OCI-LY3 (cell line): ENCODE data around the gene RCOR2.

Experiments
- H2AFZ ChIP-seq: fragments of 200-600, 300-600 bp; shearing (Covaris generic); 2 replicates; pipeline ENCODE4 v1.6.0; 2014; ENCODE audit warnings: antibody characterized with exemption, low read depth, low read length
- H3K27ac ChIP-seq: fragments of 200-600, 300-600 bp; sonication (generic); 2 replicates; pipeline ENCODE4 v1.5.1; 2014; ENCODE audit warnings: mild to moderate bottlenecking, low read length, moderate library complexity, mixed read lengths
- H3K27me3 ChIP-seq: fragments of 200-600, 300-600 bp; sonication (generic); 2 replicates; pipeline ENCODE4 v1.6.1; 2014; ENCODE audit warnings: low read depth, low read length, mixed read lengths
- H3K36me3 ChIP-seq: fragments of 200-600, 300-600 bp; sonication (generic); replicated peaks from 2 replicates; pipeline ENCODE3; 2014; ENCODE audit warnings: low read depth, low read length, mixed read lengths
- H3K4me1 ChIP-seq: fragments of 300-600, 200-600 bp; sonication (generic); 2 replicates; pipeline ENCODE4 v1.6.1; 2014; ENCODE audit warnings: low read length, mixed read lengths
- H3K4me2 ChIP-seq: fragments of 200-600, 300-600 bp; sonication (generic); 2 replicates; pipeline ENCODE4 v1.6.1; 2014; ENCODE audit warnings: low read length, mixed read lengths
- H3K4me3 ChIP-seq: fragments of 300-600, 200-600 bp; sonication (generic); 2 replicates; pipeline ENCODE4 v1.5.1; 2014; ENCODE audit warnings: antibody characterized with exemption, mild to moderate bottlenecking, low read length, moderate library complexity
- H3K79me2 ChIP-seq: fragments of 300-600, 200-600 bp; shearing (Covaris generic); 2 replicates; pipeline ENCODE4 v1.6.1; 2014; ENCODE audit warnings: mild to moderate bottlenecking, low read length, mixed read lengths
- H3K9ac ChIP-seq: fragments of 300-600, 200-600 bp; shearing (Covaris generic); 2 replicates; pipeline ENCODE4 v1.6.0; 2014; ENCODE audit warnings: mild to moderate bottlenecking, low read length, moderate library complexity
- H3K9me3 ChIP-seq: fragments of 200-600, 300-600 bp; shearing (Covaris generic); 2 replicates; pipeline ENCODE4 v1.6.1; 2014; ENCODE audit warnings: low read length, mixed read lengths; ENCODE audit not compliant: insufficient read depth
- H4K20me1 ChIP-seq: fragments of 200-600, 300-600 bp; sonication (generic); 2 replicates; pipeline ENCODE4 v1.6.1; 2016; ENCODE audit warnings: low read length, mixed read lengths; ENCODE audit not compliant: insufficient read depth
- EZH2phosphoT487 ChIP-seq: fragments of 200-600 bp; shearing (Covaris generic); IDR thresholded peaks from 2 replicates; pipeline ENCODE4 v1.6.1; 2018; ENCODE audit warnings: antibody characterized with exemption, mixed run types, low read depth
- TF ChIP-seq, protein P1 (sequence below): fragments of 200-600, 300-600 bp; sonication (generic); IDR thresholded peaks from 2 replicates; pipeline ENCODE4 v1.5.1; 2014; ENCODE audit warnings: antibody characterized with exemption, low read length, low read depth

The RCOR2 gene

DNA sequence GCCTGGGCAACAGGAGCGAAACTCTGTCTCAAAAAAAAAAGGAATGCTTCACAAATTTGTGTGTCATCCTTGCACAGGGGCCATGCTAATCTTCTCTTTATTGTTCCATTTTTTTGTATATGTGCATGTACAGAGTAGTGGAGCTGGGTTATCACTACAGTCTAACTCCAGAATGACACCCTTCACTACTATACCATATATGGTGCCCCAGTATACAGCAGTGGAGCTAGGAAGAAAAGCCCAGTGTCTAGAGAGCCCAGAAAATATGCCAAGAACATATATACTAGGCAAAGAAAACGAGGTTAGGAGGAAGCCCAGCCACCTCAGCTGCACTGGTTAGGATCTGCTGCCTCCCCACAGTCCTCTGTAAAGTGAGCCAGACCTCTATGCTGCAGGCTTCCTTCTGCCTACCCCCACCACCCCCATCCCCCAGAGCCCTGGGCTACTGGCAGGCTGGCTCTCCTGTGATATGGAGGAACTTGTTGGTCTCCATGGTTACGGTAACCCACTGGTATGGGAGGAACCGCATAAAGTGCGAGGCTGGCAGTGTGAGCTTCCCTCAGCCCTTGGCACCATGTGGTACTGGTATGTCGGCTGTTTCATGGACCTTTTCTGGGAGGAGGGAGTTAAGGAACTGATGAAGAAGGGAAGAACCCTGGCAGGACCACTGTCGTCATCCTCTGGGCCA lies 34.3 kb downstream of the RCOR2 start:
- TF ChIP-seq, protein P1, sequence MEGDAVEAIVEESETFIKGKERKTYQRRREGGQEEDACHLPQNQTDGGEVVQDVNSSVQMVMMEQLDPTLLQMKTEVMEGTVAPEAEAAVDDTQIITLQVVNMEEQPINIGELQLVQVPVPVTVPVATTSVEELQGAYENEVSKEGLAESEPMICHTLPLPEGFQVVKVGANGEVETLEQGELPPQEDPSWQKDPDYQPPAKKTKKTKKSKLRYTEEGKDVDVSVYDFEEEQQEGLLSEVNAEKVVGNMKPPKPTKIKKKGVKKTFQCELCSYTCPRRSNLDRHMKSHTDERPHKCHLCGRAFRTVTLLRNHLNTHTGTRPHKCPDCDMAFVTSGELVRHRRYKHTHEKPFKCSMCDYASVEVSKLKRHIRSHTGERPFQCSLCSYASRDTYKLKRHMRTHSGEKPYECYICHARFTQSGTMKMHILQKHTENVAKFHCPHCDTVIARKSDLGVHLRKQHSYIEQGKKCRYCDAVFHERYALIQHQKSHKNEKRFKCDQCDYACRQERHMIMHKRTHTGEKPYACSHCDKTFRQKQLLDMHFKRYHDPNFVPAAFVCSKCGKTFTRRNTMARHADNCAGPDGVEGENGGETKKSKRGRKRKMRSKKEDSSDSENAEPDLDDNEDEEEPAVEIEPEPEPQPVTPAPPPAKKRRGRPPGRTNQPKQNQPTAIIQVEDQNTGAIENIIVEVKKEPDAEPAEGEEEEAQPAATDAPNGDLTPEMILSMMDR, result no peak
- TF ChIP-seq EZH2phosphoT487, result no peak
- no peak overlapping the region for H3K4me2 ChIP-seq
- H3K4me3 ChIP-seq, result no peak overlapping the region
- no peak overlapping the region for H2AFZ ChIP-seq
- H3K79me2 ChIP-seq, result peaks cover 84% of the 10 kb centered on the region
- H3K27ac ChIP-seq, result no peak overlapping the region
- H3K9ac ChIP-seq, result no peak overlapping the region
- H4K20me1 ChIP-seq, result peaks cover 71% of the 10 kb centered on the region
- H3K27me3 ChIP-seq, result no peaks in the 10 kb centered on the region
- peaks cover 15% of the 10 kb centered on the region for H3K36me3 ChIP-seq
- peaks cover 10% of the 10 kb centered on the region for H3K4me1 ChIP-seq
- no peaks in the 10 kb centered on the region for H3K9me3 ChIP-seq

DNA sequence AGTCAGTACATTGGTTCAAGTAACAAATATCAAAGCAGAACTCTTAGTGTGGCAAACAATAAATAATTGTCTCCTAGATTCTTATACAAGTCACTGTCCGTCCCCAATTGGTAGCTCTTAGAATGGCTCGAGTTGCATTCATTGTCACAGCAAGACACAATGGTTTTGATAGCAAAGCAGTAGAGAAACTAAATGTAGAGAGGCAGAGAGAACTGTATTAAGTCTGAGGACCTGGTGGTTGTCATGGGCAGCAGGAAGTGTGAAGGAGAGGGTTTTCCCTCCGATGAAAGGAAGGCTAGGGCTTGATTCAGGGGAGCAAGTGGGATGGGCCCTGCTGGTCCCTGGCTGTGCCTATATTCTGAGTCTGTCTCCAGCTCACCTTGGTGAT lies 36.6 kb downstream of the RCOR2 start:
- TF ChIP-seq, protein P1, result no peak
- no peak for TF ChIP-seq EZH2phosphoT487
- Histone ChIP-seq H3K27me3 (no peaks in the 10 kb centered on the region), H4K20me1 (peaks cover 79% of the 10 kb centered on the region), H3K36me3 (peaks cover 20% of the 10 kb centered on the region), H3K27ac (no peak overlapping the region), H3K9ac (no peak overlapping the region), H2AFZ (no peak overlapping the region), H3K4me2 (no peak overlapping the region), H3K4me3 (no peak overlapping the region), H3K4me1 (peaks cover 3% of the 10 kb centered on the region; the same call in 1 of the 2 replicates), H3K79me2 (peaks cover 86% of the 10 kb centered on the region), H3K9me3 (no peaks in the 10 kb centered on the region)

- Histone ChIP-seq H3K4me2 (no peak overlapping the region), H3K9ac (no peak overlapping the region)
- no peak for TF ChIP-seq EZH2phosphoT487
- TF ChIP-seq, protein P1, result no peak
These were observed 37.2 kb downstream of the RCOR2 start for GRCh38 chr11:63879598-63880402.

GRCh38 chr11:63877658-63878241 lies 39.2 kb downstream of the RCOR2 start:
- peaks cover 80% of the 10 kb centered on the region for H4K20me1 ChIP-seq
- no peaks in the 10 kb centered on the region for H3K27me3 ChIP-seq
- H3K9me3 ChIP-seq, result no peaks in the 10 kb centered on the region
- H3K4me3 ChIP-seq, result no peak overlapping the region
- peaks cover 21% of the 10 kb centered on the region for H3K36me3 ChIP-seq
- peaks cover 85% of the 10 kb centered on the region for H3K79me2 ChIP-seq
- no peak overlapping the region for H2AFZ ChIP-seq
- H3K27ac ChIP-seq, result no peak overlapping the region
- H3K4me2 ChIP-seq, result no peak overlapping the region
- H3K9ac ChIP-seq, result no peak overlapping the region
- TF ChIP-seq EZH2phosphoT487, result no peak
- TF ChIP-seq, protein P1, result no peak
- H3K4me1 ChIP-seq, result peaks cover 3% of the 10 kb centered on the region; the same call in 1 of the 2 replicates

More at GRCh38 chr11:63879598-63880402, 37.2 kb downstream of the RCOR2 start:
- H3K27ac ChIP-seq, result no peak overlapping the region
- H4K20me1 ChIP-seq, result peaks cover 79% of the 10 kb centered on the region
- H3K9me3 ChIP-seq, result no peaks in the 10 kb centered on the region
- no peak overlapping the region for H2AFZ ChIP-seq
- peaks cover 84% of the 10 kb centered on the region for H3K79me2 ChIP-seq
- H3K36me3 ChIP-seq, result peaks cover 20% of the 10 kb centered on the region
- no peaks in the 10 kb centered on the region for H3K27me3 ChIP-seq
- peaks cover 3% of the 10 kb centered on the region; the same call in 1 of the 2 replicates for H3K4me1 ChIP-seq
- no peak overlapping the region for H3K4me3 ChIP-seq
